ENCODE results near the gene KRT4.

Gene KRT4

DNA sequence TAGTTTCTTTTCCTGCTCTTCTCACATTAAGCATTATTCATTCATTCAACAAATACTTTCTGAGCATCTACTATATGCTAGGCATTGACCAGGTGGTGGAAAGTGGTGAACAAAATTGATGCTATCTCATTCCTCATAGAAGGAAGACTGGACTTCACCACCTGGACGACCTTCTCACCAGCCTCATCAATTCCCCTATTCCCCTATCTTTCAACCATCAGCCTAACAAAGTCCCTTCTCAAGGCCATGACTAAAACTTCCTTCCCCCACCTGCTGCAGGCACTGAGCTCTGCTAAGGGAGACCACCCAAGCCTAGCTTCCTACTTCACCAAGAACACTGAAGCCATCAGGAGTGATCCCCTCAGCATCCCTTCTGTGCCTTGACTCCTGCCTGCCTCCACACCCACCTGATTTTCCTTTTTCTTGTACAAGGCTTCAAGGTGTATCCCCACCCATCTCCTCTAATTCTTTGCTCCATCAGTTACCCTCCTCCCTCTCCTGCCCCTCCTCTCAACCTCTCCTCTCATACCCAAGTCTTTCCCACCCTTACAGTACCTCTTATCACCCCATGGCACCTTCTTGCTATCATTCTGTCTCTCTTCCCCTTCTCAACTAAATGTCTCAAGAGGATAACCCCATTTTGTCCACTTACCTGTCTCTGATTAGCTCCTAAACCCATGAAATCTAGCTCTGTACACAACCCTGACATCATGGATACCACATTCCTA lies 56.3 kb downstream of the KRT4 start:
- no peak overlapping the region for H3K27ac ChIP-seq (ENCODE audit: insufficient read depth, low read length, poor library complexity, severe bottlenecking)
- H3K27me3 ChIP-seq (replicated peaks; ENCODE audit: control insufficient read depth, insufficient read depth, low read length, poor library complexity, severe bottlenecking), result no peaks in the 10 kb centered on the region
- H3K4me3 ChIP-seq (ENCODE audit: insufficient read depth, low read depth, low read length, poor library complexity, severe bottlenecking), result no peak overlapping the region
- no peak for DNase-seq
- H3K4me1 ChIP-seq (ENCODE audit: control insufficient read depth, insufficient read depth, low read length, poor library complexity, severe bottlenecking), result no peaks in the 10 kb centered on the region
- H3K36me3 ChIP-seq (ENCODE audit: control insufficient read depth, insufficient read depth, low read length), result no peaks in the 10 kb centered on the region
- no peaks in the 10 kb centered on the region for H3K9me3 ChIP-seq (ENCODE audit: control insufficient read depth, low read length)

Data from effector memory CD4-positive, alpha-beta T cell (primary cell).